HG03354 (cell line): Measurements from ENCODE around the gene TTLL13.
"Not testable (repeated sequence)": the region's sequence is repeated elsewhere in the genome, so short reads cannot be mapped to it uniquely, and the experiment has no call there.

Source experiments
- ATAC-seq: cut with Tn5 transposase; IDR thresholded peaks from one replicate; pipeline ENCODE4 v1.9.1; 2021; ENCODE audit warnings: mild to moderate bottlenecking; ENCODE audit not compliant: unreplicated experiment, poor library complexity, severe bottlenecking

TTLL13 gene

DNA sequence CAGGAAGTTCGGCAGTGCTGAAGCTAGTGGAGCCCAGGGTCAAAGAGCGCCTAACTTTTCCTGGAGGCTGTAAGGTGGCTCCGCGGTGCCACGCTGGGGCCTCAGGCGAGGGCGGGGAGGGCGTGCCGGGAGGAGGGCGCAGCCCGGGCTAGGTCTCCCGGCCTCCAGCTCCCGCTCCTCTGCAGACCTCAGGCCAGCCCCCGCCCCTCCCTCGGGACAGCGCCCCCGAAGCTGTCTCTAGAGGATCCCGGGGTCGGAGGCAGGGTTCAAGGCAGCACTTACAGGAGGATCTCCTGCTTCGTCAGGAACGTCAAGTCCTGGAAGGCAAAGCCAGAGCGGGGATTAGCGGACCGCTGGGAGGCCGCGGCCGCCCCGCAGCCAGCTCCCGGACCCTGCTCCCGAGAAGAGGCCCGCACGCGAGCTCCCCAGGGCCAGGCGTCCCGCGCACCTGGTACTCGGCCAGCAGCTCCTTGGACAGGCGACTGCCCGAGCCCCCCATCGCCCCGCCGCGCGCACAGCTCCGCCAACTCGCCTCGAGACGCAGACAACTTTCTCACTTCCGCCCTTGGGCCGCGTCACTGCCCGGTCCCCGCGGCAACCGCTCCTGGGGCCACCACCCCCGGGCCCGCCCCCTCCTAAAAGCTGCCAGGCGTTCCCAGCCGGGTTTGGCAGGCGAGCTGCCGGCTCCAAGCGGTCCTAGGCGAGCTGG lies 15.8 kb upstream of the TTLL13 start, which contains the start of gene CIB1:
TSS of gene CIB1 (minus strand) at position 555 of the 709 bp plus-strand sequence. CDS start at position 499, 56 bp downstream.
- ATAC-seq = peak; percentile 91

DNA sequence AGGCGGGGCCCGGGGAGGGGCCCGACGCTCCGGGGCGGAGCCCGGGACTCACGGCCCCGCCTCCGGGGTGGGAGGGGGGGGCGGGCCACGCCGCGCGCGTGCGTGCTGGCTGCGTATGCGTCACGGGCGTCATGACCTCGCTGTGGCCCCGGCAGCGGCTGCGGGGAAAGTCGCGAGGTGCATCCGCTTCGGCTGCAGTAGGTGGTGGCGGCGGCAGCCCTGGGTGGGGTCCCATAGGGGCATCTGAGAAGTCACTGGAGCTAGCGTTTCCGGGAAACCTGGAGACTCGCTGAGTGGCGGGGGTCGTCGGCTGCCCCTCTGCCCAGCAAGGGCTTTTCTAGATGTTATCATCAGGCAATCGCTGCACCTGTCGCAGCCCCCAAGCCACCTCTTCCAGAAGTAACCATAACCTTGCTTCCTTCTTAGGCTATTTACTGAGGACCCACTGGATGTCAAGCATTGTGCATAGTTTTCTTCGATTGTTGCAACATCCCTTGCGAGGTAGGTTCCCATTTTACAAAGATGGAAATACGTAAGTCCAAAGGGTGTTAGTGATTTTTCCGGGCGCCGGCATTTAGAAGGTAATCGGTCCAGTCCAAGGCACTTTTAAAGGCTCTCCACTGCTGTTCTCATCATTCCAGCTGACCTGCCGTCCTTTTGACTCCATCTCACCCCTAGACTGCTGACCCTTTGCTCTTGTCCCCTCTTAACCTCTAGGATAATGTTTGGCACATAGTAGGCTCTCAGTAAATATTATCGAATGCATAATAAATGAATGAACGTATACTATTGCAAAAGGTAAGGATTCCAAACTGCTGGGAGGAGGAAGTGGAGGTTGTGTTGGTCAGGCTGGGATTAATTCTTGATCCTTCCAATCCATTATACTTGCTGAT lies 15.0 kb upstream of the TTLL13 start, which contains the start of gene GDPGP1:
TSS of gene GDPGP1 (plus strand) at position 114 of the 893 bp plus-strand sequence. CDS start 6,700 bp downstream, outside the sequence.
- ATAC-seq = peak; percentile 74

DNA sequence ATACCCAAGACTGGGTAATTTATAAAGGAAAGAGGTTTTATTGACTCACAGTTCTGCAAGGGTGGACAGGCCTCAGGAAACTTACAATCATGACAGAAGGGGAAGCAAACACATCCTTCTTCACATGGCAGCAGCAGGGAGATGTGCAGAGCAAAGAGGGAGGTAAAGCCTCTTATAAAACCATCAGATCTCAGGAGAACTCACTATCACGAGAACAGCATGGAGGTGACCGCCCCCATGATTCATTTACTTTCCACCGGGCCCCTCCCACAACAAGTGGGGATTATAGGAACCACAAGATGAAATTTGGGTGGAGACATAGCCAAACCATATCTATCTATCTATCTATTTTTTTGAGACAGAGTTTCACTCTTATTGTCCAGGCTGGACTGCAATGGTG lies 10.0 kb upstream of the TTLL13 start:
- no peak for ATAC-seq

DNA sequence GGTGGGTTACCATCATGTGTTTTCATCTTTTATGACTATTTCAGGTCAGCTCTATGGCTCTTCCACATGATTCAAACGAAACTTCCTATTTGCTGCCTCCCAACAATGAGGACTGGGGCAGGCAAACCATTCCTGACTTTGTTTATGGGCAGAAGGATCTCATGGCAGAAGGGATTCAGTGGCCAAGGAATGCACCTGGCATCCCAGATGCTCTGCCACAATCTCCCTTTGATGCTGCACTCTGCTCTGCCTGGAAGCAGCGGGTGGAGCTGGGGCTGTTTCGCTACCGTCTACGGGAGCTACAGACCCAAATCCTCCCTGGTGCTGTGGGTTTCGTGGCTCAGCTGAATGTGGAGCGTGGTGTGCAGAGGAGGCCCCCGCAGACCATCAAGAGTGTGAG lies 8.5 kb upstream of the TTLL13 start:
- ATAC-seq = no peak

DNA sequence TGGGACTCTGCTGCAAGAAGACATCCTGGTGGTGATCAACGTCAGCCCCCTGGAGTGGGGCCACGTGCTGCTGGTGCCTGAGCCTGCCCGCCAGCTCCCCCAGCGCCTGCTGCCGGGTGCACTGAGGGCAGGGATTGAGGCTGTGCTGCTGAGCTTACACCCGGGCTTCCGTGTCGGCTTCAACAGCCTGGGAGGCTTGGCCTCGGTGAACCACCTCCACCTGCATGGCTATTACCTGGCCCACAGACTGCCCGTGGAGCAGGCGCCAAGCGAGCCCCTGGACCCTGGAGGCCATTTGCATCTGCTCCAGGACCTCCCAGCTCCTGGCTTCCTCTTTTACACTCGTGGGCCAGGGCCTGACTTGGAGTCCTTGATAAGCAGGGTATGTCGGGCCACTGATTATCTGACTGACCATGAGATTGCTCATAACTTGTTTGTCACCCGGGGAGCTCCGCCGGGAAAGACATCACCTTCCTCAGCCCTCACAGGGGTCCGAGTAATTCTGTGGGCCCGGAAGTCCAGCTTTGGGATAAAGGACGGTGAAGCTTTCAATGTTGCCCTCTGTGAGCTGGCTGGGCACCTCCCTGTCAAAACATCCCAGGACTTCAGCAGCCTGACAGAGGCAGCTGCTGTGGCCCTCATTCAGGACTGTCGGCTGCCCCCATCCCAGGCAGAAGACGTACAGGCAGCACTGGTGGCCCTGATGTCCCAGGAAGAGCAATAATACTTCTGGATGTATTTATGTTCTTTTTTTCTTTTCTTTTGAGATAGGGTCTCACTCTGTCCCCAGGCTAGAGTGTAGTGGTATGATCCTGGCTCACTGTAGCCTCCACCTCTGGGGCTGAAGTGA lies 7.8 kb upstream of the TTLL13 start:
- no peak for ATAC-seq

DNA sequence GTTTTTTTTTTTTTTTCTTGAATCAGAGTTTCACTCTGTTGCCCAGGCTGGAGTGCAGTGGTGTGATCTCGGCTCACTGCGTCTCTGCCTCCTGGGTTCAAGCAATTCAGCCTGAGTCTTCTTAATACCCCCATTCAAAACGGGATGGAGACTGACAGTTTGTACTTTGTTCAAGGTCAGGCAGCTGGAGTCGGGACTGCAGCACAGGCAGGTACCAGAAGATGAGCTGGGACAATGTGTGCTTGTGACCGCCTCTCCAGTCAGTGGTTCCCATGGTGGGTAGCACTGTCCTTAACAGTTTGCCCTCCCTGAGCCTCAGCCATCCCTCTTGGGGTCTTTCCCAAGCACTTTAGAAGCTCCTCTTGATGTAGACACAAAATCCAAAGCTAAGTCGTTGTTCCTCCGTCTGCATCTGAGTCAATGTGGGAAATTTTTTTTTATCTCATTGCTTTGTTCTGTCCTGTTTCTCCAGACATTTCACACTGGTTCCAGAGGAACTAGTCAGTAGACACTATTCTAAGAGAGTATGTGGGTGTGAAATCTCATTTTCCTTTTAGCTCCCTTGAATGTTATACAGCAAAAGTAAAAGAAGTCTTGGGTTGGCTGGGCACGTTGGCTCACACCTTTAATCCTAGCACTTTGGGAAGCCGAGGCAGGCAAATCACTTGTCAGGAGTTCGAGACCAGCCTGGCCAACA lies 5.3 kb upstream of the TTLL13 start:
- no peak for ATAC-seq

DNA sequence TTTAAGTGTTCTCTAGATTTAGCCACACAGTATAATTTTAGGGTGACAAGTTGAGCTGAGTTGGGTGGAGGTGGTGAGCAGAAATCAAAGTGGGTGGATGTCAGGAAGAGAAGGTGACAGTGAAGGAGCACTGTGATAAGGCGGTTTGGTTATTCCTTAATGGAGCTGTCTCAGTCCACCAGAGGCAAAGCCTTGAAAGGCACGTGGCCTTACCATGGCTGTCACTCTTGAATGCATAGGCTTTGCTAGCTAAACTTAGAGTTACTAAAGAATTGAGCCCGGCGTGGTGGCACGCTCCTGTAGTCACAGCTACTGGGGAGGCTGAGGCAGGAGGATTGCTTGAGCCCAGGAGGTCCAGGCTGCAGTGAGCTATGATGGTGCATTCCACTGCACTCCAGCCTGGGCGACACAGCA lies 560 bp upstream of the TTLL13 start:
- no peak for ATAC-seq

DNA sequence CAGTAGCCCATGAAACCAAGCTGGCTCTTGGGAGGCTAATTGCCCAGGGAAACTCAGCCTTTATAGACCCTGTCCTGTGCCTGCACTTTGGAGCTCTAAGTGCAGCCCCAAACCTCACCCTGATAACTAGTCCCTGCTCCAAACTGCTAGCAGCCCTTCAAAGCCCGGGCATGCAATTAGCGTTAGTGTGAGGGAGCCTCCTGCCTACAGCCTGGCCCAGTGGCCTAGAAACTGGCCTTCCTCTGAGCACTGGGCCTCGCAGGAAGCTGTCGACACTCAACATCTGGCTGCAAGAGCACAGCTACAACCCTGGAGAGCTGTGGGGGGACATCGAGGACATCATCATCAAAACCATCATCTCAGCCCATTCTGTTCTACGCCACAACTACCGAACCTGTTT lies 8.4 kb downstream of the TTLL13 start:
- no peak for ATAC-seq

DNA sequence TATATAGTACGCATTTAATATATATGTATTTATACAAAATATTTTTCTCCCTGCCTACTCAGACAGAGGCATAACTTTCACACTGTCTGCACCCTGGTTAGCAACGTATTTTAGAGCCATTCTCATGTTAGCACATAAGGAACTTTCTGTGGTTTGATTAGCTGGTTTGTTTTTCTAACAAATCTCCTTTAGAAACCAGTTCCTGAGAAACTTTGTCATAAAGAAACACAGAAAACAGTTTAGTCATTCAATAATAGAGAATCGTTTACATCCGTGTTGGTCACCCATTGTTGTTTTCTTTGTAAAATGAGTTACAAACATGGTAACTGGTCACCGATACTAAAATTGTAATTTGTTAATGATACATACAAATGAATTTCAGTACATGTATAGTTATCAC lies 10.2 kb downstream of the TTLL13 start:
- peak; percentile 79 for ATAC-seq

DNA sequence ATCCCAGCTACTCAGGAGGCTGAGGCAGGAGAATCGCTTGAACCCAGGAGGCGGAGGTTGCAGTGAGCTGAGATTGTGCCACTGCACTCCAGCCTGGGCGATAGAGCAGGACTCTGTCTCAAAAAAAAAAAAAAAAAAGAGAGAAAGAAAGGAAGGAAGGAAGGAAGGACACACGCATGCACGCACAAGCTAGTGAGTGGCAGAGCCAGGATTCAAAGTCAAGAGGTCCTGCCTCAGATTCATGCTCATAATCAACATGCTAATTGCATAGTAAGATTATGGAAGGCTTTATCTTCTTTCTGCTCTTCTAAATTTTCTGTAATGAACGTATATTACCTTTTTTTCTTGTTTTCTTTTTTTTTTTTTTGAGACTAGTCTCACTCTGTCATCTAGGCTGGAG lies 11.4 kb downstream of the TTLL13 start:
- not testable (repeated sequence) for ATAC-seq

DNA sequence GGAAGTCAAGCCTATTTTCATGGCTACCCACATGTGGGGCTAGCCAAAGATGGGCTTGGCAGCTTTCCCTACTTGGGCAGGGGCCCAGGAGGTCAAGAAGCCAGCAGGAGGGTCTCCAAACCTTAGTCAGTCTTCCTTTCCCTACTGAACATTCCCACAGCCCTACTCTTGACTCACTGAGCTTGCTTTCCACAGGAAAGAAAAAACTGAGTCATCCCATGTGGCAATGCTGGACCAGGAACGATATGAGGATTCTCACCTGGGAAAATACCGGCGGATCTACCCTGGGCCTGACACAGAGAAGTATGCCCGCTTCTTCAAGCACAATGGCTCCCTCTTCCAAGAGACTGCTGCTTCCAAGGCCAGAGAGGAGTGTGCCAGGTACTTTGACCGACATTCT lies 12.5 kb downstream of the TTLL13 start:
- ATAC-seq = no peak

DNA sequence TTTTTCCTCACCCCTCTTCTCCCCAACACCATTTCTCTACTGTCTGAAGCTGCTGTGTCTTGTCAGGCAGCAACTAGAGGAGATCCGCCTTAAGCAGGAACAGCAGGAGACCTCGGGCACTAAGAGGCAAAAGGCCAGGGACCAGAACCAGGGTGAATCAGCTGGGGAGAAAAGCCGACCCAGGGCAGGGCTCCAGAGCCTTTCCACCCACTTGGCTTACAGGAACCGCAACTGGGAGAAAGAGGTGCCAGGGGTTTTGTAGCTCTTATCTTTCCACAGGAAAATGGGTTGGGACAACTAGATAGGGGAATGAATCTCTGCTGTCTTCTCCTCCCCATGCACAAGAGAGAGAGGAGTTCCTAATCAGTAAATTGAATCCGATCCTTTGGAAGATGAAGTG lies 13.1 kb downstream of the TTLL13 start:
- no peak for ATAC-seq

DNA sequence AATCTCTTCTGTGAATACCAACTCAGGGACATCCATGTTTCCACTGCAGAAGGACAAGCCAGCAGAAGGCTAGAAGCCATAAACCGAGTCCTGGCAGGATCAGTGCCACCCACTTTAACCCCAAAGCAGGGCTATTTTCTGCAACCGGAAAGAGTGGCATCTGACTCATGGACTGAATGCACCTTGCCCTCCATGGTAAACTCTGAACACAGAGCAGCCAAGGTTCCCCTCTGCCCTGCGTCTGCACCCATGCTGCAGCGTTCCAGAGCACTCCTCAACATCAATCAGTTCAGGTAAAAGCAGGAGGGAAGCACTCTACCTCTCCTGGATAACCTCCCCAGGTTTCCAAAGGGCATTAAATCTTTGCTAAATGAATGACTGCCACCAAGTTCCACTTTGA lies 15.3 kb downstream of the TTLL13 start:
- no peak for ATAC-seq

DNA sequence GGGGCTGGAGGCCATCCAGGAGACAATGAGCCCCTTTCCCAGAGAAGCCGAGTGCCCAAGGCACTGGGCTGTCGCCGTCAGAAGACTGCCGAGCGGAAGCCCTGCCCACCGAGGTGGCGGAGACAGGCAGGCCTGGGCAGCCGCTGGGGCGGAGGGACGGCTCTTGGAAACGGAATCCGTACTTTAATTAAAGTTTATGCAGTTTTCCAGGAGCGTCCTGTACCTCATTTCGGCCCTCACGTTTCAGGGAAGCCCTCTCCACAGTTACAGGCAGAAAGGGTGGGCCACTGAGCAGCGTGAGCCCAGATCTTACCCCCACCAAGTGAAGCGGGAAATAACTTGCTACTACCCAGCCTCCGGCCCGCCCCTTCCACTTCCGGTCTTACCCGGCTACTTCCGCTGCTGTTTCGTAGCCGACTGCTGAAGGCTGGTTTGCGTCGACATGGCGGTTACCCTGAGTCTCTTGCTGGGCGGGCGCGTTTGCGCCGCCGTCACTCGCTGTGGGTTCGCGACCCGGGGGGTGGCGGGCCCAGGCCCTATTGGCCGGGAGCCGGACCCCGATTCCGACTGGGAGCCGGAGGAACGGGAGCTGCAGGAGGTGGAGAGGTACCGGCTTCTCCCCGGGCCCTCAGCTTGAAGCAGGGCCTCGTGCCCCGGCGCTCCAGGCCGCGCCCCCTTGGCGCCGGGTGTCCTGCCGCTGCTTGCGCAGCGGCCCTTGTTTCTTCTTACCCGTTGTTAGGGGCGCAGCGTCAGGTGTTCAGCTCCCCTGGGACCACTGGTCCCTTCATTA lies 16.1 kb downstream of the TTLL13 start, which contains the start of gene NGRN:
TSS of gene NGRN (plus strand) at position 402 of the 790 bp plus-strand sequence. CDS start at position 443, 41 bp downstream.
- peak; percentile 95 for ATAC-seq

DNA sequence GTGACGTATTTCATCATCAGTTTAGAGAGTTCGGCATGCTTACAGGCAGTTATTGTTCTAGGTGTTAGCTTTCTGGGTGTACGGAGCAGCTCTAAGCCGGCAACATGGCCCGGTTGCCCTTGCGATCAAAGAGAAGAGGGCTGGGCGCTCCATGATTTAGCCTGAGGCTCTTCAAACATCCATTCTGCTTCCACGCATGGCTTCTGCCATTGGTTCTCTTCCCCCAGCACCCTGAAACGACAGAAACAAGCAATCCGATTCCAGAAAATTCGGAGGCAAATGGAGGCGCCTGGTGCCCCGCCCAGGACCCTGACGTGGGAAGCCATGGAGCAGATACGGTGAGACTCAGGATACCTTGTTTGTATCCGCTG lies 16.7 kb downstream of the TTLL13 start:
- peak; percentile 14 for ATAC-seq

DNA sequence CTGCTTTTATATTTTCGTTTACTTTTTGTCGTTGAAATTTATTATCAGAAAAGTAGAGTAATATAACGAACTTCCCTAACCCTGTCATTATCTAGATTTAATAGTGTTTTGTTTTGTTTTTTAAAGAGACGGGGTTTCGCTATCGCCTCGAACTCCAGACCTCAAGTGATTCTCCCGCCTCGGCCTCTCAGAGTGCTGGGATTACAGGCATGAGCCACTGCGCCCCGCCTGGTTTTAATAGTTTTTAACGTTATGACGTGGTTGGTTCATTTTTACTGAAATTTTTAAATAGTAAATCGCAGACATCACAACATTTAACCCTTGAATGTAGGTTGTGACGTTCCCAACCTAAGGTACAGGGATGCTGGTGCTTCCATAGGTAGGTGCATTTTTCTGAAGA lies 17.1 kb downstream of the TTLL13 start:
- ATAC-seq = no peak

DNA sequence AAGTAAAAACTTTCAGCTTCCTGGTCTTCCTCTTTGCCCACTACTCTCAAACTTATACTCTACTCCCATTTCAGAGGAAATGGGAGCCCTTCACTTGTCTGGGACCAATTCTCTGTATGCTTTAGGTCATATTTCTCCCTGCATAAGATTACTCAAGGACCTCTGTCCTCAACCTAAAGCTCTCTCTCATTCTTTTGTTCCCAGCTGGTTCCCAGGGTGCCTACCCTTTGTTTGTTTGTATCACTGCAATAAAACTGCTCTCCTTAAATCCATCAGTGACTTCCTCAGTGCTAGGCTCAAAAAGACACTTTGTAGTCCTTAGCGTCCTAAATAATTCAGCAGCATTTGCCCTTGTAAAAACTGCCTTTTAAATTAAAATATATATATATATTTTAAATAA lies 19.1 kb downstream of the TTLL13 start:
- ATAC-seq = no peak

DNA sequence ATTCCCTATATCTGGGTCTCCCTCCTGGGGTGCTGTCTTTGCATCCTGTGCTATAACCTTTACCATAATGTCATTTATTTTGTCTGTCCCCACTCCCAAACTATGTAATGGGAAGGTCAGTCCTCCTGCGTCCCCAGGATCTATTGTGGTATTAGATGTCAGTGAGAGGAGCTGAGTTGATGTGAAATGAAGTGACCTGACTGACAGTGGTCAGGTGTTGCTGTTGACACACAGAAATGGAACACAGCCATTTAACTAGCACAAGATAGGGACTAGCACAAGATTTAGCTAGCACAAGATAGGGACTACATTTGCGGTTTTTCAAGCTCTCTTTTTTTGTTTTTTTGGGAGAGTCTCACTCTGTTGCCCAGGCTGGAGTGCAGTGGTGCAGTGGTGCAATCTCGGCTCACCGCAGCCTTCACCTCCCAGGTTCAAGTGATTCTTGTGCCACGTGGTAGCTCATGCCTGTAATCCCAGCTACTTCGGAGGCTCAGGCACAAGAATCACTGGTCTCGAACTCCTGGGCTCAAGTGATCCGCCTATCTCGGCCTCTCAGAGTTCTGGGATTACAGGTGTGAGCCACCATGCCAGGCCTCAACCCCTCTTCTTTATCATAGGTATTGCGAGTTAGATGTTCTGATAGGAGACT lies 21.3 kb downstream of the TTLL13 start:
- ATAC-seq = no peak
